H9 (cell line): ENCODE data around the gene BACH2. TPM values are rescaled to one million over a fixed set of nuclear protein-coding genes. Genes with fewer than 3 reads are reported as not detected.

ENCODE experiments used
- DNase-seq: peaks from one replicate; pipeline ENCODE4 v3.0.0-alpha.2; 2017
- H2AFZ ChIP-seq: one replicate; pipeline ENCODE4 v1.6.1; 2013; ENCODE audit warnings: mild to moderate bottlenecking, low read length, control low read depth, moderate library complexity
- H2AK5ac ChIP-seq: 2 replicates; pipeline ENCODE4 v1.6.1; 2013; ENCODE audit warnings: low read length, control low read depth, mixed read lengths; ENCODE audit not compliant: insufficient read length
- H2BK120ac ChIP-seq: one replicate; pipeline ENCODE4 v1.6.1; 2013; ENCODE audit warnings: low read depth, mild to moderate bottlenecking, low read length, control low read depth, inconsistent platforms; ENCODE audit not compliant: poor library complexity, severe bottlenecking
- H2BK12ac ChIP-seq: 2 replicates; pipeline ENCODE4 v1.6.1; 2013; ENCODE audit warnings: low read length, control low read depth, mixed read lengths, low read depth; ENCODE audit not compliant: insufficient read length
- H2BK15ac ChIP-seq: 2 replicates; pipeline ENCODE4 v1.6.1; 2013; ENCODE audit warnings: low read depth, low read length, control low read depth
- H2BK20ac ChIP-seq: one replicate; pipeline ENCODE4 v1.6.1; 2013; ENCODE audit warnings: low read depth, mild to moderate bottlenecking, low read length, control low read depth, inconsistent platforms; ENCODE audit not compliant: poor library complexity, severe bottlenecking
- H2BK5ac ChIP-seq: 2 replicates; pipeline ENCODE4 v1.6.1; 2013; ENCODE audit warnings: low read length, control low read depth, mixed read lengths; ENCODE audit not compliant: insufficient read length
- H3K14ac ChIP-seq: 2 replicates; pipeline ENCODE4 v1.6.1; 2013; ENCODE audit warnings: low read length, control low read depth; ENCODE audit not compliant: insufficient read depth
- H3K18ac ChIP-seq: 2 replicates; pipeline ENCODE4 v1.6.1; 2013; ENCODE audit warnings: low read depth, mild to moderate bottlenecking, mixed read lengths, low read length, control low read depth; ENCODE audit not compliant: insufficient read length
- H3K23ac ChIP-seq: 2 replicates; pipeline ENCODE4 v1.6.1; 2013; ENCODE audit warnings: low read length, control low read depth, mixed read lengths, low read depth; ENCODE audit not compliant: insufficient read length
- H3K23me2 ChIP-seq: 2 replicates; pipeline ENCODE4 v1.6.1; 2013; ENCODE audit warnings: low read depth, mild to moderate bottlenecking, mixed read lengths, low read length, control low read depth; ENCODE audit not compliant: insufficient read length, poor library complexity, severe bottlenecking
- H3K27ac ChIP-seq: 2 replicates; pipeline ENCODE4 v1.5.1; 2013; ENCODE audit warnings: low read length, control low read depth, mixed read lengths, low read depth; ENCODE audit not compliant: insufficient read length
- H3K27me3 ChIP-seq: 2 replicates; pipeline ENCODE4 v1.6.1; 2013; ENCODE audit warnings: low read length, control low read depth, inconsistent platforms; ENCODE audit not compliant: insufficient read depth
- H3K4ac ChIP-seq: 2 replicates; pipeline ENCODE4 v1.6.1; 2013; ENCODE audit warnings: low read depth, mild to moderate bottlenecking, control low read depth, inconsistent platforms, low read length, moderate library complexity
- H3K4me1 ChIP-seq: 2 replicates; pipeline ENCODE4 v1.6.1; 2013; ENCODE audit warnings: low read length, control low read depth, inconsistent platforms; ENCODE audit not compliant: insufficient read depth
- H3K4me2 ChIP-seq: 2 replicates; pipeline ENCODE4 v1.6.1; 2013; ENCODE audit warnings: low read length, control low read depth, mixed read lengths; ENCODE audit not compliant: insufficient read length, insufficient read depth
- H3K56ac ChIP-seq: 2 replicates; pipeline ENCODE4 v1.6.1; 2013; ENCODE audit warnings: low read depth, mild to moderate bottlenecking, mixed read lengths, low read length, control low read depth; ENCODE audit not compliant: insufficient read length
- H3K79me1 ChIP-seq: 2 replicates; pipeline ENCODE4 v1.6.1; 2013; ENCODE audit warnings: low read depth, mild to moderate bottlenecking, moderate library complexity, low read length, control low read depth, inconsistent platforms; ENCODE audit not compliant: insufficient read depth, poor library complexity, severe bottlenecking
- H3K79me2 ChIP-seq: 2 replicates; pipeline ENCODE4 v1.6.1; 2013; ENCODE audit warnings: low read length, control low read depth, inconsistent platforms; ENCODE audit not compliant: insufficient read depth
- H3K9ac ChIP-seq: 2 replicates; pipeline ENCODE4 v1.6.1; 2013; ENCODE audit warnings: low read length, control low read depth, mixed read lengths; ENCODE audit not compliant: insufficient read length; ENCODE audit errors: extremely low read depth
- H3K9me3 ChIP-seq: one replicate; pipeline ENCODE4 v1.6.1; 2013; ENCODE audit warnings: low read depth, low read length, inconsistent platforms; ENCODE audit not compliant: control insufficient read depth
- H3T11ph ChIP-seq: one replicate; pipeline ENCODE4 v1.6.1; 2013; ENCODE audit warnings: mild to moderate bottlenecking, low read length, control low read depth, inconsistent platforms
- H4K20me1 ChIP-seq: one replicate; pipeline ENCODE4 v1.6.1; 2013; ENCODE audit not compliant: control insufficient read depth, insufficient read length, insufficient read depth
- H4K5ac ChIP-seq: 2 replicates; pipeline ENCODE4 v1.6.1; 2013; ENCODE audit warnings: low read depth, mild to moderate bottlenecking, mixed read lengths, low read length, control low read depth; ENCODE audit not compliant: insufficient read length
- H4K8ac ChIP-seq: replicated peaks from 2 replicates; pipeline ENCODE4 v1.6.1; 2013; ENCODE audit warnings: low read length, control low read depth, mixed read lengths, low read depth; ENCODE audit not compliant: insufficient read length
- H4K91ac ChIP-seq: 2 replicates; pipeline ENCODE4 v1.6.1; 2013; ENCODE audit warnings: low read depth, mild to moderate bottlenecking, moderate library complexity, mixed read lengths, low read length, control low read depth; ENCODE audit not compliant: insufficient read length
- H3K27ac Mint-ChIP-seq, 3 experiments: 2 replicates in 2 of 3; 3 replicates in 1 of 3; pipeline ENCODE4 v1.8.0; 2020 to 2021; ENCODE audit warnings: mixed read lengths in 3 of 3, mild to moderate bottlenecking in 1 of 3, moderate library complexity in 1 of 3
- H3K27me3 Mint-ChIP-seq: 2 replicates; pipeline ENCODE4 v1.8.0; 2021; ENCODE audit warnings: low read depth, mild to moderate bottlenecking, moderate library complexity, mixed read lengths
- H3K36me3 Mint-ChIP-seq, 3 experiments: 2 replicates in 2 of 3; 3 replicates in 1 of 3; pipeline ENCODE4 v1.8.0; 2020 to 2021; ENCODE audit warnings: low read depth in 3 of 3, mixed read lengths in 3 of 3; ENCODE audit not compliant: insufficient read depth in 1 of 3
- H3K4me1 Mint-ChIP-seq, 2 experiments: 2 replicates each; pipeline ENCODE4 v1.8.0; 2020; ENCODE audit warnings: mixed read lengths in 2 of 2
- H3K4me3 Mint-ChIP-seq, 2 experiments: 2 replicates in 1 of 2; 3 replicates in 1 of 2; pipeline ENCODE4 v1.8.0; 2020 to 2021; ENCODE audit warnings: mild to moderate bottlenecking in 2 of 2, mixed read lengths in 2 of 2, moderate library complexity in 1 of 2
- H3K9me3 Mint-ChIP-seq, 2 experiments: 2 replicates in 1 of 2; 3 replicates in 1 of 2; pipeline ENCODE4 v1.8.0; 2020; ENCODE audit warnings: mild to moderate bottlenecking in 2 of 2, mixed read lengths in 2 of 2, moderate library complexity in 1 of 2
- WGBS: extraction: QIAGEN DNeasy Blood & Tissue Kit; methylation state at CpG from one replicate; pipeline ENCODE4 v1.1.7; 2013; ENCODE audit warnings: missing lambda C conversion rate, low lambda C conversion rate, mixed read lengths; ENCODE audit not compliant: insufficient read length; ENCODE audit errors: extremely low coverage; 5-methylcytosine and 5-hydroxymethylcytosine counted together
- total RNA-seq: library from RNA; stranded (reverse); gene quantifications from 2 replicates; pipeline ENCODE4 v1.2.1, GENCODE V29; 2021
- TF ChIP-seq, protein P1 (sequence below): fragments of 200-600 bp; sonication (generic); conservative IDR thresholded peaks from 3 replicates; pipeline ENCODE4 v1.8.0; 2021; ENCODE audit warnings: antibody characterized with exemption, mild to moderate bottlenecking

BACH2 gene
- total RNA-seq, 1 experiment from 2014 or later: 2.0 TPM

- H3K4me1 ChIP-seq: no peaks in the 10 kb centered on the region
- no peak overlapping the region for H2BK20ac ChIP-seq
- Mint-ChIP-seq H3K27me3 (no peaks in the 10 kb centered on the region), H3K36me3 (no peaks in the 10 kb centered on the region), H3K4me1 (peaks cover 0 to 4% of the 10 kb centered on the region in 2 experiments; a peak in 2 of 4 replicates), H3K9me3 (no peaks in the 10 kb centered on the region), H3K27ac (no peak overlapping the region; a peak in 1 of 7 replicates), H3K4me3 (no peak overlapping the region)
- no peak overlapping the region for H3K18ac ChIP-seq
- H4K5ac ChIP-seq: no peak overlapping the region
- H2BK15ac ChIP-seq: no peak overlapping the region
- no peak overlapping the region for H2AFZ ChIP-seq
- no CpG with 5 or more reads among the region's 5 CpGs for WGBS
- no peaks in the 10 kb centered on the region for H3K9me3 ChIP-seq
- no peak overlapping the region for H3K4me2 ChIP-seq
- H3K23me2 ChIP-seq: no peaks in the 10 kb centered on the region
- H3K27ac ChIP-seq: no peak overlapping the region
- H3T11ph ChIP-seq: no peak overlapping the region
- H3K27me3 ChIP-seq: no peaks in the 10 kb centered on the region
- H3K9ac ChIP-seq: no peak overlapping the region
- H4K20me1 ChIP-seq: no peaks in the 10 kb centered on the region
- no peak overlapping the region for H2BK120ac ChIP-seq
- H3K79me1 ChIP-seq: no peaks in the 10 kb centered on the region
- no peak overlapping the region for H3K14ac ChIP-seq
- TF ChIP-seq, protein P1, sequence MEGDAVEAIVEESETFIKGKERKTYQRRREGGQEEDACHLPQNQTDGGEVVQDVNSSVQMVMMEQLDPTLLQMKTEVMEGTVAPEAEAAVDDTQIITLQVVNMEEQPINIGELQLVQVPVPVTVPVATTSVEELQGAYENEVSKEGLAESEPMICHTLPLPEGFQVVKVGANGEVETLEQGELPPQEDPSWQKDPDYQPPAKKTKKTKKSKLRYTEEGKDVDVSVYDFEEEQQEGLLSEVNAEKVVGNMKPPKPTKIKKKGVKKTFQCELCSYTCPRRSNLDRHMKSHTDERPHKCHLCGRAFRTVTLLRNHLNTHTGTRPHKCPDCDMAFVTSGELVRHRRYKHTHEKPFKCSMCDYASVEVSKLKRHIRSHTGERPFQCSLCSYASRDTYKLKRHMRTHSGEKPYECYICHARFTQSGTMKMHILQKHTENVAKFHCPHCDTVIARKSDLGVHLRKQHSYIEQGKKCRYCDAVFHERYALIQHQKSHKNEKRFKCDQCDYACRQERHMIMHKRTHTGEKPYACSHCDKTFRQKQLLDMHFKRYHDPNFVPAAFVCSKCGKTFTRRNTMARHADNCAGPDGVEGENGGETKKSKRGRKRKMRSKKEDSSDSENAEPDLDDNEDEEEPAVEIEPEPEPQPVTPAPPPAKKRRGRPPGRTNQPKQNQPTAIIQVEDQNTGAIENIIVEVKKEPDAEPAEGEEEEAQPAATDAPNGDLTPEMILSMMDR: no peak
- no peak overlapping the region for H4K8ac ChIP-seq
- H4K91ac ChIP-seq: no peak overlapping the region
- H2BK12ac ChIP-seq: no peak overlapping the region
- no peak overlapping the region for H3K23ac ChIP-seq
- no peak overlapping the region for H3K4ac ChIP-seq
- no peaks in the 10 kb centered on the region for H3K79me2 ChIP-seq
- no peak overlapping the region for H2BK5ac ChIP-seq
- no peak overlapping the region for H3K56ac ChIP-seq
- no peak overlapping the region for H2AK5ac ChIP-seq
- DNase-seq: no peak
These were observed 58.0 kb downstream of the BACH2 start for GRCh38 chr6:90238496-90239266.
